Osteocyte (in vitro differentiated cells): ENCODE data around the gene CDH22. TPM values are rescaled to one million over a fixed set of nuclear protein-coding genes. Genes with fewer than 3 reads are reported as not detected.

Source experiments
- DNase-seq: peaks from one replicate; pipeline ENCODE4 v3.0.0; 2021; ENCODE audit warnings: mixed read lengths; ENCODE audit not compliant: unreplicated experiment; ENCODE audit errors: extremely low spot score
- H3K27ac Mint-ChIP-seq: one replicate; pipeline ENCODE4 v1.8.0; 2021; ENCODE audit warnings: mild to moderate bottlenecking, mixed read lengths; ENCODE audit not compliant: unreplicated experiment
- H3K27me3 Mint-ChIP-seq: one replicate; pipeline ENCODE4 v1.8.0; 2021; ENCODE audit warnings: mixed read lengths; ENCODE audit not compliant: unreplicated experiment
- H3K36me3 Mint-ChIP-seq: one replicate; pipeline ENCODE4 v1.8.0; 2021; ENCODE audit warnings: mixed read lengths; ENCODE audit not compliant: unreplicated experiment
- H3K4me1 Mint-ChIP-seq: one replicate; pipeline ENCODE4 v1.8.0; 2021; ENCODE audit warnings: mixed read lengths; ENCODE audit not compliant: unreplicated experiment
- H3K4me3 Mint-ChIP-seq: one replicate; pipeline ENCODE4 v1.8.0; 2021; ENCODE audit warnings: mild to moderate bottlenecking, moderate library complexity, mixed read lengths; ENCODE audit not compliant: unreplicated experiment
- H3K9me3 Mint-ChIP-seq: one replicate; pipeline ENCODE4 v1.8.0; 2021; ENCODE audit warnings: mixed read lengths; ENCODE audit not compliant: unreplicated experiment
- total RNA-seq: library from RNA; stranded (reverse); gene quantifications from 2 replicates; pipeline ENCODE4 v1.2.1, GENCODE V29; 2021
- TF ChIP-seq, protein P1 (sequence below): fragments of 200-600 bp; sonication (generic); IDR thresholded peaks from 2 replicates; pipeline ENCODE4 v1.5.0; 2021; ENCODE audit warnings: antibody characterized with exemption, mild to moderate bottlenecking, moderate library complexity

Gene CDH22
- total RNA-seq, 1 donor from 2014 or later, result not detected

DNA sequence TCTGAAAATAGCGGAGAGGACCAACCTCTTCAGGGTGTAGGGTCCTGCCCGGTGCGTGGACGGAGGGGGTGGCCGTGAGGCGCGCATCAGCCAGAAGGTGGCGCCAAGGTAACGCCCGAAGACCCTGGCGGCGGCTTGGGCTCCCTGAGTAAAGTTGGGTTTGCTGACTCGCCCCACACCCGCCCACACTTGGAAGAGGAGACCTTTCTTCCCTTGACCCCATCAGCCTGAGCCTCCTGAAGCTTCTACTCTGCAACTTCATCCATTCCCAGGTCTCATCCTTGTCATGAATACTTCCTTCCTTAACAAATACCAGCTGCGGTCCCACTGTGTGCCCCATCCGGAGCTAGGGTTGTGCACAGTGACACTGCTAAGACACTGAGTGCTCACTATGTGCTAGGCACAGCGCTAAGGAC is 175.6 kb downstream of the CDH22 start:
- no peaks in the 10 kb centered on the region for H3K9me3 Mint-ChIP-seq
- peaks cover 7% of the 10 kb centered on the region for H3K4me1 Mint-ChIP-seq
- no peaks in the 10 kb centered on the region for H3K36me3 Mint-ChIP-seq
- no peak overlapping the region for H3K27ac Mint-ChIP-seq
- TF ChIP-seq, protein P1, sequence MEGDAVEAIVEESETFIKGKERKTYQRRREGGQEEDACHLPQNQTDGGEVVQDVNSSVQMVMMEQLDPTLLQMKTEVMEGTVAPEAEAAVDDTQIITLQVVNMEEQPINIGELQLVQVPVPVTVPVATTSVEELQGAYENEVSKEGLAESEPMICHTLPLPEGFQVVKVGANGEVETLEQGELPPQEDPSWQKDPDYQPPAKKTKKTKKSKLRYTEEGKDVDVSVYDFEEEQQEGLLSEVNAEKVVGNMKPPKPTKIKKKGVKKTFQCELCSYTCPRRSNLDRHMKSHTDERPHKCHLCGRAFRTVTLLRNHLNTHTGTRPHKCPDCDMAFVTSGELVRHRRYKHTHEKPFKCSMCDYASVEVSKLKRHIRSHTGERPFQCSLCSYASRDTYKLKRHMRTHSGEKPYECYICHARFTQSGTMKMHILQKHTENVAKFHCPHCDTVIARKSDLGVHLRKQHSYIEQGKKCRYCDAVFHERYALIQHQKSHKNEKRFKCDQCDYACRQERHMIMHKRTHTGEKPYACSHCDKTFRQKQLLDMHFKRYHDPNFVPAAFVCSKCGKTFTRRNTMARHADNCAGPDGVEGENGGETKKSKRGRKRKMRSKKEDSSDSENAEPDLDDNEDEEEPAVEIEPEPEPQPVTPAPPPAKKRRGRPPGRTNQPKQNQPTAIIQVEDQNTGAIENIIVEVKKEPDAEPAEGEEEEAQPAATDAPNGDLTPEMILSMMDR, result peak; percentile 87
- peaks cover 67% of the 10 kb centered on the region for H3K27me3 Mint-ChIP-seq
- no peak for DNase-seq
- no peak overlapping the region for H3K4me3 Mint-ChIP-seq

DNA sequence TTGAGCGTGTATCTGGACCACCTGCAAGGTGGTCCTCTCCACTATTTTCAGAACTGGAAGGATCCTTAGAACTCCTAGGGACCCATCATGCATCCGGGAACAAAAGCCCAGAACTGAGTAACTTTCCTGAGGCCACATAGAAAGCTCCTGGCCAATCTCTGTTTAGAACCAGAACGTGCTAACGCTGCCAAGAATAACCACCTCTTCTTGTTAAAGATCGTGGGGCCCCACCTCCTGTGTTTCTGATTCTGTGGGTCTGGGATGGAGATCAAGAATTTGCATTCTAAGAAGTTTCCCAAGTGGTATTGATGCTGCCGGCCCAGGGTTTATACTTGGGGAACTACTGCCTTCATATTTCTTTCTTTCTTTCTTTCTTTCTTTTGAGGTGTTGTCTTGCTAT is 176.9 kb downstream of the CDH22 start:
- H3K4me3 Mint-ChIP-seq, result no peak overlapping the region
- H3K4me1 Mint-ChIP-seq, result peaks cover 7% of the 10 kb centered on the region
- H3K9me3 Mint-ChIP-seq, result no peaks in the 10 kb centered on the region
- no peak for DNase-seq
- H3K27ac Mint-ChIP-seq, result no peak overlapping the region
- no peaks in the 10 kb centered on the region for H3K36me3 Mint-ChIP-seq
- peaks cover 67% of the 10 kb centered on the region for H3K27me3 Mint-ChIP-seq
- TF ChIP-seq, protein P1, result no peak

DNA sequence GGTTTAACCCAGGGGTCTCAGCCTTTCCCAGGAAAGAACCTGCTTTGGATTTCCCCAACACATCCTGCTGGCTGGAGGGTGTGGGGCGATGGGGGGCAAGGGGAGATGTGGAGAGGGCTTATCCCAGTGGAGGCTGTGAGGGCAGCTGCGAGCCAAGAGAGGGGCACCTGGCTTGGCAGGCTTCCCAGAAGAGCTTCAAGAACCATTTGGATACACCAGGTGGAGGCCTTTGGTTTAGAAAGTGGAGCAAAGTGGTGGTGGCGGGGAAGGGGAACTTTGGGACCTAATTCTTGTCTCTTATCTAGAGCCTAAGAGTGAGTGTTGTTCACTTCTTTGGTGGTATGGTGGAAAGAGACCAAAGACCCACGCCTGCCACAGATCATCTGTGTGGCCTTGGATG is 177.8 kb downstream of the CDH22 start:
- Mint-ChIP-seq H3K27me3 (peaks cover 63% of the 10 kb centered on the region), H3K4me3 (no peak overlapping the region), H3K4me1 (peaks cover 7% of the 10 kb centered on the region), H3K9me3 (no peaks in the 10 kb centered on the region), H3K27ac (no peak overlapping the region), H3K36me3 (no peaks in the 10 kb centered on the region)
- DNase-seq, result no peak
- TF ChIP-seq, protein P1, result no peak

- H3K27me3 Mint-ChIP-seq, result peaks cover 58% of the 10 kb centered on the region
- H3K36me3 Mint-ChIP-seq, result no peaks in the 10 kb centered on the region
- H3K4me1 Mint-ChIP-seq, result peaks cover 7% of the 10 kb centered on the region
- H3K9me3 Mint-ChIP-seq, result no peaks in the 10 kb centered on the region
- TF ChIP-seq, protein P1, result no peak
- no peak overlapping the region for H3K4me3 Mint-ChIP-seq
- no peak overlapping the region for H3K27ac Mint-ChIP-seq
- DNase-seq, result no peak
Observed at GRCh38 chr20:46129955-46130481, 178.3 kb downstream of the CDH22 start.

- Mint-ChIP-seq H3K4me3 (no peak overlapping the region), H3K27ac (no peak overlapping the region), H3K9me3 (no peaks in the 10 kb centered on the region), H3K4me1 (peaks cover 7% of the 10 kb centered on the region), H3K36me3 (no peaks in the 10 kb centered on the region), H3K27me3 (peaks cover 53% of the 10 kb centered on the region)
- TF ChIP-seq, protein P1, result peak; percentile 58
- no peak for DNase-seq
Observed at GRCh38 chr20:46128310-46129151, 179.8 kb downstream of the CDH22 start.
